Lower leg skin (tissue), 3 donors: Measurements from ENCODE around the gene DOK5.

Source experiments
- CTCF ChIP-seq, 3 donors: fragments of 450-650 bp; IDR thresholded peaks; one replicate each; pipeline ENCODE4 v1.5.1; 2016; ENCODE audit warnings: antibody characterized with exemption in 3 of 3, mild to moderate bottlenecking in 3 of 3, moderate library complexity in 2 of 3
- POLR2A ChIP-seq, 2 donors: fragments of 450-650 bp; IDR thresholded peaks; one replicate each; pipeline ENCODE4 v1.6.1; 2016 to 2017; ENCODE audit warnings: antibody characterized with exemption in 2 of 2, mild to moderate bottlenecking in 1 of 2, moderate library complexity in 1 of 2

GRCh38 chr20:54539521-54540046 is 64.2 kb downstream of the DOK5 start:
- no peak for TF ChIP-seq CTCF (IDR thresholded peaks at IDR 0.05)
- no peak for TF ChIP-seq POLR2A (IDR thresholded peaks at IDR 0.05)
